ENCODE results near the gene ABLIM2.

Gene ABLIM2

GRCh38 chr4:8041172-8041571 is 117.4 kb downstream of the ABLIM2 start:
- no peak for DNase-seq
- Histone ChIP-seq H3K4me3 (ENCODE audit: low read length) (no peak overlapping the region), H4K8ac (ENCODE audit: low read depth, low read length) (no peak overlapping the region), H3K79me2 (ENCODE audit: control insufficient read depth, insufficient read depth, low read length) (no peaks in the 10 kb centered on the region), H3K4me1 (ENCODE audit: control insufficient read depth, low read depth, low read length) (no peaks in the 10 kb centered on the region), H2BK120ac (ENCODE audit: low read depth, low read length) (no peak overlapping the region), H3K18ac (ENCODE audit: low read length) (no peak overlapping the region), H3K27me3 (ENCODE audit: insufficient read depth, low read length, poor library complexity) (no peaks in the 10 kb centered on the region), H4K5ac (ENCODE audit: low read length) (no peak overlapping the region), H2BK5ac (ENCODE audit: low read length) (no peak overlapping the region), H2BK15ac (replicated peaks; ENCODE audit: low read depth) (no peak overlapping the region), H3K56ac (ENCODE audit: low read length) (no peak overlapping the region), H3K4me2 (ENCODE audit: low read length) (no peak overlapping the region), H3K23ac (ENCODE audit: low read length) (no peak overlapping the region), H3K79me1 (ENCODE audit: low read length) (no peaks in the 10 kb centered on the region), H3K27ac (ENCODE audit: low read depth, low read length) (no peak overlapping the region), H3K9ac (ENCODE audit: low read length) (no peak overlapping the region), H3K4ac (ENCODE audit: low read depth, low read length) (no peak overlapping the region), H2AK5ac (ENCODE audit: low read length) (no peak overlapping the region), H3K36me3 (ENCODE audit: control insufficient read depth, insufficient read depth, low read length) (no peaks in the 10 kb centered on the region)
- no CpG with 5 or more reads among the region's 7 CpGs for WGBS (ENCODE audit: extremely low coverage, insufficient coverage, low lambda C conversion rate)

GRCh38 chr4:8040607-8041006 is 118.0 kb downstream of the ABLIM2 start:
- DNase-seq: no peak
- Histone ChIP-seq H3K23ac (ENCODE audit: low read length) (no peak overlapping the region), H3K36me3 (ENCODE audit: control insufficient read depth, insufficient read depth, low read length) (no peaks in the 10 kb centered on the region), H2BK15ac (replicated peaks; ENCODE audit: low read depth) (no peak overlapping the region), H3K79me1 (ENCODE audit: low read length) (no peaks in the 10 kb centered on the region), H3K27me3 (ENCODE audit: insufficient read depth, low read length, poor library complexity) (no peaks in the 10 kb centered on the region), H3K4me1 (ENCODE audit: control insufficient read depth, low read depth, low read length) (no peaks in the 10 kb centered on the region), H3K4me2 (ENCODE audit: low read length) (no peak overlapping the region), H3K27ac (ENCODE audit: low read depth, low read length) (no peak overlapping the region), H3K18ac (ENCODE audit: low read length) (no peak overlapping the region), H3K79me2 (ENCODE audit: control insufficient read depth, insufficient read depth, low read length) (no peaks in the 10 kb centered on the region), H2BK5ac (ENCODE audit: low read length) (no peak overlapping the region), H3K4me3 (ENCODE audit: low read length) (no peak overlapping the region), H2BK120ac (ENCODE audit: low read depth, low read length) (no peak overlapping the region), H3K4ac (ENCODE audit: low read depth, low read length) (no peak overlapping the region), H3K9ac (ENCODE audit: low read length) (no peak overlapping the region), H4K5ac (ENCODE audit: low read length) (no peak overlapping the region), H4K8ac (ENCODE audit: low read depth, low read length) (no peak overlapping the region), H3K56ac (ENCODE audit: low read length) (no peak overlapping the region), H2AK5ac (ENCODE audit: low read length) (no peak overlapping the region)
- WGBS (ENCODE audit: extremely low coverage, insufficient coverage, low lambda C conversion rate): no CpG with 5 or more reads among the region's 7 CpGs

GRCh38 chr4:8039853-8040252 is 118.8 kb downstream of the ABLIM2 start:
- Histone ChIP-seq H2BK5ac (ENCODE audit: low read length) (no peak overlapping the region), H3K23ac (ENCODE audit: low read length) (no peak overlapping the region), H3K9ac (ENCODE audit: low read length) (no peak overlapping the region), H3K4ac (ENCODE audit: low read depth, low read length) (no peak overlapping the region), H2BK120ac (ENCODE audit: low read depth, low read length) (no peak overlapping the region), H3K4me1 (ENCODE audit: control insufficient read depth, low read depth, low read length) (no peaks in the 10 kb centered on the region), H3K27me3 (ENCODE audit: insufficient read depth, low read length, poor library complexity) (no peaks in the 10 kb centered on the region), H3K79me1 (ENCODE audit: low read length) (no peaks in the 10 kb centered on the region), H3K4me2 (ENCODE audit: low read length) (no peak overlapping the region), H4K8ac (ENCODE audit: low read depth, low read length) (no peak overlapping the region), H3K18ac (ENCODE audit: low read length) (no peak overlapping the region), H3K36me3 (ENCODE audit: control insufficient read depth, insufficient read depth, low read length) (no peaks in the 10 kb centered on the region), H3K56ac (ENCODE audit: low read length) (no peak overlapping the region), H2AK5ac (ENCODE audit: low read length) (no peak overlapping the region), H3K4me3 (ENCODE audit: low read length) (no peak overlapping the region), H3K79me2 (ENCODE audit: control insufficient read depth, insufficient read depth, low read length) (no peaks in the 10 kb centered on the region), H3K27ac (ENCODE audit: low read depth, low read length) (no peak overlapping the region), H4K5ac (ENCODE audit: low read length) (no peak overlapping the region), H2BK15ac (replicated peaks; ENCODE audit: low read depth) (no peak overlapping the region)
- no peak for DNase-seq
- no CpG with 5 or more reads among the region's 11 CpGs for WGBS (ENCODE audit: extremely low coverage, insufficient coverage, low lambda C conversion rate)

GRCh38 chr4:8039290-8039689 is 119.3 kb downstream of the ABLIM2 start:
- Histone ChIP-seq H3K79me2 (ENCODE audit: control insufficient read depth, insufficient read depth, low read length) (no peaks in the 10 kb centered on the region), H3K4me1 (ENCODE audit: control insufficient read depth, low read depth, low read length) (no peaks in the 10 kb centered on the region), H3K27me3 (ENCODE audit: insufficient read depth, low read length, poor library complexity) (no peaks in the 10 kb centered on the region), H2AK5ac (ENCODE audit: low read length) (no peak overlapping the region), H3K18ac (ENCODE audit: low read length) (no peak overlapping the region), H3K4me2 (ENCODE audit: low read length) (no peak overlapping the region), H2BK15ac (replicated peaks; ENCODE audit: low read depth) (no peak overlapping the region), H2BK5ac (ENCODE audit: low read length) (no peak overlapping the region), H3K36me3 (ENCODE audit: control insufficient read depth, insufficient read depth, low read length) (no peaks in the 10 kb centered on the region), H3K56ac (ENCODE audit: low read length) (no peak overlapping the region), H3K27ac (ENCODE audit: low read depth, low read length) (no peak overlapping the region), H3K79me1 (ENCODE audit: low read length) (no peaks in the 10 kb centered on the region), H3K9ac (ENCODE audit: low read length) (no peak overlapping the region), H3K4ac (ENCODE audit: low read depth, low read length) (no peak overlapping the region), H2BK120ac (ENCODE audit: low read depth, low read length) (no peak overlapping the region), H4K5ac (ENCODE audit: low read length) (no peak overlapping the region), H3K23ac (ENCODE audit: low read length) (no peak overlapping the region), H4K8ac (ENCODE audit: low read depth, low read length) (no peak overlapping the region), H3K4me3 (ENCODE audit: low read length) (no peak overlapping the region)
- peak; percentile 58 for DNase-seq
- WGBS (ENCODE audit: extremely low coverage, insufficient coverage, low lambda C conversion rate): no CpG with 5 or more reads among the region's 6 CpGs

- Histone ChIP-seq H3K4me1 (ENCODE audit: control insufficient read depth, low read depth, low read length) (no peaks in the 10 kb centered on the region), H2BK120ac (ENCODE audit: low read depth, low read length) (no peak overlapping the region), H2BK5ac (ENCODE audit: low read length) (no peak overlapping the region), H4K8ac (ENCODE audit: low read depth, low read length) (no peak overlapping the region), H3K18ac (ENCODE audit: low read length) (no peak overlapping the region), H3K56ac (ENCODE audit: low read length) (no peak overlapping the region), H2BK15ac (replicated peaks; ENCODE audit: low read depth) (no peak overlapping the region), H3K4me2 (ENCODE audit: low read length) (no peak overlapping the region), H2AK5ac (ENCODE audit: low read length) (no peak overlapping the region), H3K36me3 (ENCODE audit: control insufficient read depth, insufficient read depth, low read length) (no peaks in the 10 kb centered on the region), H3K79me1 (ENCODE audit: low read length) (no peaks in the 10 kb centered on the region), H4K5ac (ENCODE audit: low read length) (no peak overlapping the region), H3K79me2 (ENCODE audit: control insufficient read depth, insufficient read depth, low read length) (no peaks in the 10 kb centered on the region), H3K23ac (ENCODE audit: low read length) (no peak overlapping the region), H3K27me3 (ENCODE audit: insufficient read depth, low read length, poor library complexity) (no peaks in the 10 kb centered on the region), H3K4ac (ENCODE audit: low read depth, low read length) (no peak overlapping the region), H3K9ac (ENCODE audit: low read length) (no peak overlapping the region), H3K27ac (ENCODE audit: low read depth, low read length) (no peak overlapping the region), H3K4me3 (ENCODE audit: low read length) (no peak overlapping the region)
- WGBS (ENCODE audit: extremely low coverage, insufficient coverage, low lambda C conversion rate): no CpG with 5 or more reads among the region's 7 CpGs
- DNase-seq: no peak
Measured at GRCh38 chr4:8038719-8039251, 119.8 kb downstream of the ABLIM2 start.

- no peak overlapping the region for H3K9ac ChIP-seq (ENCODE audit: low read length)
- no peak overlapping the region for H3K23ac ChIP-seq (ENCODE audit: low read length)
- H3K4ac ChIP-seq (ENCODE audit: low read depth, low read length): no peak overlapping the region
- H3K4me1 ChIP-seq (ENCODE audit: control insufficient read depth, low read depth, low read length): no peaks in the 10 kb centered on the region
- no peak overlapping the region for H4K8ac ChIP-seq (ENCODE audit: low read depth, low read length)
- H3K4me2 ChIP-seq (ENCODE audit: low read length): no peak overlapping the region
- no peak for DNase-seq
- H3K4me3 ChIP-seq (ENCODE audit: low read length): no peak overlapping the region
- no peak overlapping the region for H2AK5ac ChIP-seq (ENCODE audit: low read length)
- no peaks in the 10 kb centered on the region for H3K79me2 ChIP-seq (ENCODE audit: control insufficient read depth, insufficient read depth, low read length)
- H3K18ac ChIP-seq (ENCODE audit: low read length): no peak overlapping the region
- H3K56ac ChIP-seq (ENCODE audit: low read length): no peak overlapping the region
- H3K27me3 ChIP-seq (ENCODE audit: insufficient read depth, low read length, poor library complexity): no peaks in the 10 kb centered on the region
- H3K27ac ChIP-seq (ENCODE audit: low read depth, low read length): no peak overlapping the region
- no peak overlapping the region for H2BK15ac ChIP-seq (replicated peaks; ENCODE audit: low read depth)
- H4K5ac ChIP-seq (ENCODE audit: low read length): no peak overlapping the region
- H3K36me3 ChIP-seq (ENCODE audit: control insufficient read depth, insufficient read depth, low read length): no peaks in the 10 kb centered on the region
- no peak overlapping the region for H2BK5ac ChIP-seq (ENCODE audit: low read length)
- no peak overlapping the region for H2BK120ac ChIP-seq (ENCODE audit: low read depth, low read length)
- H3K79me1 ChIP-seq (ENCODE audit: low read length): no peaks in the 10 kb centered on the region
- WGBS (ENCODE audit: extremely low coverage, insufficient coverage, low lambda C conversion rate): no CpG with 5 or more reads among the region's 2 CpGs
Measured at GRCh38 chr4:8038083-8038482, 120.5 kb downstream of the ABLIM2 start.

Data from mesendoderm (in vitro differentiated cells).